H1 (cell line): ENCODE measurements around the gene CACNG3. TPM values are rescaled to one million over a fixed set of nuclear protein-coding genes. Genes with fewer than 3 reads are reported as not detected.

ENCODE experiments used
- KDM1A ChIP-seq: fragments of 200-600, 300-600 bp; sonication (generic); IDR thresholded peaks from 2 replicates; pipeline ENCODE4 v1.7.1; 2016; ENCODE audit warnings: mild to moderate bottlenecking, low read length, borderline replicate concordance
- RXRA ChIP-seq: IDR thresholded peaks from 2 replicates; pipeline ENCODE4 v1.6.1; 2011; ENCODE audit warnings: low read depth, mild to moderate bottlenecking, low read length, moderate library complexity; ENCODE audit not compliant: insufficient read depth
- polyA plus RNA-seq, 7 experiments: library from polyadenylated mRNA; depleted of rRNA in 3 of 7; stranded (reverse) in 5 of 7; unstranded in 2 of 7; fragments of >200 nt in 5 of 7; fragments of 200-250 nt in 2 of 7; gene quantifications; 1 replicate in 5 of 7; 2 replicates in 1 of 7; 4 replicates in 1 of 7; pipeline versions ENCODE4 v1.2.1 to v1.2.3, GENCODE V29; 2011 to 2013; ENCODE audit warnings: missing spikeins in 2 of 7, mixed read lengths in 2 of 7
- total RNA-seq: library from RNA; stranded (reverse); fragmentation: NEBNext Ultra II Directional; extraction: Animal tissue kit (Norgen Biotek cat#: 25700); gene quantifications from 2 replicates; pipeline ENCODE4 v1.2.1, GENCODE V29; 2021
- TF ChIP-seq, protein P1 (sequence below): fragments of 300-600 bp; sonication (generic); IDR thresholded peaks from 2 replicates; pipeline ENCODE4 v1.7.1; 2012; ENCODE audit warnings: low read length, moderate library complexity, mild to moderate bottlenecking, inconsistent platforms; ENCODE audit not compliant: insufficient replicate concordance

The CACNG3 gene
- total and polyA plus RNA-seq, 2 of the 8 experiments (the other 6 are each of a cell fraction or from before 2014, with no cell fraction given), result 0.12 TPM; not detected in 1

DNA sequence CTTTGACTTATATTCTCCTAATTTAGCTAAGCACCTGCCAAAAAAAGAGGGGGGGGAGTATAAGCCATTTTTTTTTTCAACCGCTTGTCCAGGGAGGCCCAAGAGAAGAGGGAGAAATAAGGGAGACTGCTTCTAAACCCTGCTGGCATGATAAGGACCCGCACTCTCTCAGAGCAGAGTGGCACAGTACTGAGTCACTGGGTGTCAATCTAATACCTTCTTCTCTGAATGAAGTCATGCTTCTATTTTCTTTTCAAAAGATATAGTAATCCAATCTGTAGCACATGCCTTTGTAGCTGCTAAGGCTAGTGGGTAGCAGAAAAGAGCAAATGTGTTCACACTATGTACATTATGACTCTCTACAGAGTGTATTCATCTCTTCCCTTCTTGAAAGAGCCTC lies 34.9 kb upstream of the CACNG3 start (continued):
- TF ChIP-seq, protein P1, sequence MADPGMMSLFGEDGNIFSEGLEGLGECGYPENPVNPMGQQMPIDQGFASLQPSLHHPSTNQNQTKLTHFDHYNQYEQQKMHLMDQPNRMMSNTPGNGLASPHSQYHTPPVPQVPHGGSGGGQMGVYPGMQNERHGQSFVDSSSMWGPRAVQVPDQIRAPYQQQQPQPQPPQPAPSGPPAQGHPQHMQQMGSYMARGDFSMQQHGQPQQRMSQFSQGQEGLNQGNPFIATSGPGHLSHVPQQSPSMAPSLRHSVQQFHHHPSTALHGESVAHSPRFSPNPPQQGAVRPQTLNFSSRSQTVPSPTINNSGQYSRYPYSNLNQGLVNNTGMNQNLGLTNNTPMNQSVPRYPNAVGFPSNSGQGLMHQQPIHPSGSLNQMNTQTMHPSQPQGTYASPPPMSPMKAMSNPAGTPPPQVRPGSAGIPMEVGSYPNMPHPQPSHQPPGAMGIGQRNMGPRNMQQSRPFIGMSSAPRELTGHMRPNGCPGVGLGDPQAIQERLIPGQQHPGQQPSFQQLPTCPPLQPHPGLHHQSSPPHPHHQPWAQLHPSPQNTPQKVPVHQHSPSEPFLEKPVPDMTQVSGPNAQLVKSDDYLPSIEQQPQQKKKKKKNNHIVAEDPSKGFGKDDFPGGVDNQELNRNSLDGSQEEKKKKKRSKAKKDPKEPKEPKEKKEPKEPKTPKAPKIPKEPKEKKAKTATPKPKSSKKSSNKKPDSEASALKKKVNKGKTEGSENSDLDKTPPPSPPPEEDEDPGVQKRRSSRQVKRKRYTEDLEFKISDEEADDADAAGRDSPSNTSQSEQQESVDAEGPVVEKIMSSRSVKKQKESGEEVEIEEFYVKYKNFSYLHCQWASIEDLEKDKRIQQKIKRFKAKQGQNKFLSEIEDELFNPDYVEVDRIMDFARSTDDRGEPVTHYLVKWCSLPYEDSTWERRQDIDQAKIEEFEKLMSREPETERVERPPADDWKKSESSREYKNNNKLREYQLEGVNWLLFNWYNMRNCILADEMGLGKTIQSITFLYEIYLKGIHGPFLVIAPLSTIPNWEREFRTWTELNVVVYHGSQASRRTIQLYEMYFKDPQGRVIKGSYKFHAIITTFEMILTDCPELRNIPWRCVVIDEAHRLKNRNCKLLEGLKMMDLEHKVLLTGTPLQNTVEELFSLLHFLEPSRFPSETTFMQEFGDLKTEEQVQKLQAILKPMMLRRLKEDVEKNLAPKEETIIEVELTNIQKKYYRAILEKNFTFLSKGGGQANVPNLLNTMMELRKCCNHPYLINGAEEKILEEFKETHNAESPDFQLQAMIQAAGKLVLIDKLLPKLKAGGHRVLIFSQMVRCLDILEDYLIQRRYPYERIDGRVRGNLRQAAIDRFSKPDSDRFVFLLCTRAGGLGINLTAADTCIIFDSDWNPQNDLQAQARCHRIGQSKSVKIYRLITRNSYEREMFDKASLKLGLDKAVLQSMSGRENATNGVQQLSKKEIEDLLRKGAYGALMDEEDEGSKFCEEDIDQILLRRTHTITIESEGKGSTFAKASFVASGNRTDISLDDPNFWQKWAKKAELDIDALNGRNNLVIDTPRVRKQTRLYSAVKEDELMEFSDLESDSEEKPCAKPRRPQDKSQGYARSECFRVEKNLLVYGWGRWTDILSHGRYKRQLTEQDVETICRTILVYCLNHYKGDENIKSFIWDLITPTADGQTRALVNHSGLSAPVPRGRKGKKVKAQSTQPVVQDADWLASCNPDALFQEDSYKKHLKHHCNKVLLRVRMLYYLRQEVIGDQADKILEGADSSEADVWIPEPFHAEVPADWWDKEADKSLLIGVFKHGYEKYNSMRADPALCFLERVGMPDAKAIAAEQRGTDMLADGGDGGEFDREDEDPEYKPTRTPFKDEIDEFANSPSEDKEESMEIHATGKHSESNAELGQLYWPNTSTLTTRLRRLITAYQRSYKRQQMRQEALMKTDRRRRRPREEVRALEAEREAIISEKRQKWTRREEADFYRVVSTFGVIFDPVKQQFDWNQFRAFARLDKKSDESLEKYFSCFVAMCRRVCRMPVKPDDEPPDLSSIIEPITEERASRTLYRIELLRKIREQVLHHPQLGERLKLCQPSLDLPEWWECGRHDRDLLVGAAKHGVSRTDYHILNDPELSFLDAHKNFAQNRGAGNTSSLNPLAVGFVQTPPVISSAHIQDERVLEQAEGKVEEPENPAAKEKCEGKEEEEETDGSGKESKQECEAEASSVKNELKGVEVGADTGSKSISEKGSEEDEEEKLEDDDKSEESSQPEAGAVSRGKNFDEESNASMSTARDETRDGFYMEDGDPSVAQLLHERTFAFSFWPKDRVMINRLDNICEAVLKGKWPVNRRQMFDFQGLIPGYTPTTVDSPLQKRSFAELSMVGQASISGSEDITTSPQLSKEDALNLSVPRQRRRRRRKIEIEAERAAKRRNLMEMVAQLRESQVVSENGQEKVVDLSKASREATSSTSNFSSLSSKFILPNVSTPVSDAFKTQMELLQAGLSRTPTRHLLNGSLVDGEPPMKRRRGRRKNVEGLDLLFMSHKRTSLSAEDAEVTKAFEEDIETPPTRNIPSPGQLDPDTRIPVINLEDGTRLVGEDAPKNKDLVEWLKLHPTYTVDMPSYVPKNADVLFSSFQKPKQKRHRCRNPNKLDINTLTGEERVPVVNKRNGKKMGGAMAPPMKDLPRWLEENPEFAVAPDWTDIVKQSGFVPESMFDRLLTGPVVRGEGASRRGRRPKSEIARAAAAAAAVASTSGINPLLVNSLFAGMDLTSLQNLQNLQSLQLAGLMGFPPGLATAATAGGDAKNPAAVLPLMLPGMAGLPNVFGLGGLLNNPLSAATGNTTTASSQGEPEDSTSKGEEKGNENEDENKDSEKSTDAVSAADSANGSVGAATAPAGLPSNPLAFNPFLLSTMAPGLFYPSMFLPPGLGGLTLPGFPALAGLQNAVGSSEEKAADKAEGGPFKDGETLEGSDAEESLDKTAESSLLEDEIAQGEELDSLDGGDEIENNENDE, result no peak
- TF ChIP-seq RXRA (no peak), KDM1A (no peak)
